CD4-positive, alpha-beta T cell treated with Interleukin-12 subunit alpha and Interleukin-12 subunit beta, for 1 hour (primary cell): ENCODE data around the gene SPOP.

Source experiments
- DNase-seq: peaks from one replicate; pipeline ENCODE4 v3.0.0-alpha.2; 2020

Gene SPOP

DNA sequence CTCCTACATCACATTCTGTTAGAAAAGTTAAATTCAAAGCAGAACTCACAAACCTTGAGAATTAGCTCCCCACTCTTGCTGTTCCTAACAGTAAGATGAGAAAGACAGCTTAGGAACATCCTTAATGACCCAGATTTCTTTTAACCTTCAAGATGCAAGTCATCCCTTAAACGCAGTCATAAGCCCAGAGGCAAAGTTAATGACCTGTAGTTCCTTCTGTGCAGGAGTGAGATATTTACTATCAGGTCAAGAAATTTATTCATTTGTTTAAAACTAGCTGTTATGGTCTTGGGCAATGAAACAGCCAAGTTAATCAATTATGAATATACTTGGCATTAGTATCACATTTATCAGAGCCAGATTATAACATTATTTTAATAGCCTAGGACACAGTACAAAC is 65.2 kb downstream of the SPOP start:
- DNase-seq, result no peak

DNA sequence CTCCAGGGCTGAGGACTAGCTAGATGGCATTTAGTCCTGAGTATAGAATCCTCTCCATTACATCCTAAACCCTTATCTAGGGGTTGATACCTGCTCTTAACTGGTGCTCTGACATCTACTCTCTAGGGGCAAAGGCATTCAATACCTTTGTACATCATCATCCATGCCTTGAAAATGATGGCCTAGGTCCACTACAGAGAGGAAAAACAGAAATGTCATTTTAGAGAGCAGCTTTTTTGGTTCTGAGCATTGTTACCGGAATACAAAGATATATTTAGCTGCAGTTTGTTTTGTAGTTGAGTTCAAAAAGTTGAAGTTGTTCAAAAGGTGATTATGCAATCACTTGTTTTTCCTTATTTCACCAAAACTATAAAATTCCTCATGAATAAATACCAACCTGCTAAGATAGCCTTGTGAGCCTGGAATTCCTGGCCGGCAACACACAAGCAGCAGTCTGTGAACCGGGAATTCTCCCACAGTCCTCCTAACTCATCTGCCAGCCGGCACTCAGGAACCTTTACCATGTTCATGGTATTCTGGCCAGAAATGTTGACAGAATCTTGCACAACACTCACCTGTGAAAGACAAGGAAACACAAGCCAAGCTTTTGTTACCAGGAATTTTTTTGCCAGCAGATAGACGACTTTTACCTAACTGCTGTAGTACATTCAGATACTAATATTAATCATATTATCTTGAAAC is 66.9 kb downstream of the SPOP start:
- no peak for DNase-seq

DNA sequence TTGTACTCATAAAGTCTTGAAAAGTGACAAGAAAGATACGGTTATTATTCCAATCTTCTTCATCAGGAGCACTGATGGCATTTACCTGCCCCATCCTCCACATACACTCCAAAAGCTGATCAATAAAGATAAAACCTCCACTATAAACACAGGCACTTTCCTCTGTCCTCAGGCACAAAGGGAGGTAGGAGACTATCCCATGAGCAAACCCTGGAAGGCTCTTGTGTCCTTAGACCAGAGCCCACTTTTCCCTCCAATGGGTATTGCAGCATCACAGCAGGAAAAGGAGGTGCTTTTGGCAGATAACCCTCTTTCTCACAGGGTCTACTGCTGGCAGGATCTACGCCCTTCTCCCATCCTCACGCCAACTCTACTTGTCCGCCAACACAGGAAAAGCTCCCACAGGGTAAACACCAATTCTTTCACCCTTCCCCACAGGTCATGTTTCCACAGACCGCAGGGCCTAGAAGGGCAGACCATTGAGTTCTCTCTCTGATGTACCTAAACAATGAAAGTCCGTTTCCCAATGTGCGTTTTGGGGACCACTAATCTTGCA is 73.5 kb downstream of the SPOP start:
- DNase-seq, result no peak

- no peak for DNase-seq
Observed at GRCh38 chr17:49603720-49604119, 74.2 kb downstream of the SPOP start.

- no peak for DNase-seq
Observed at GRCh38 chr17:49603238-49603637, 74.7 kb downstream of the SPOP start.

DNA sequence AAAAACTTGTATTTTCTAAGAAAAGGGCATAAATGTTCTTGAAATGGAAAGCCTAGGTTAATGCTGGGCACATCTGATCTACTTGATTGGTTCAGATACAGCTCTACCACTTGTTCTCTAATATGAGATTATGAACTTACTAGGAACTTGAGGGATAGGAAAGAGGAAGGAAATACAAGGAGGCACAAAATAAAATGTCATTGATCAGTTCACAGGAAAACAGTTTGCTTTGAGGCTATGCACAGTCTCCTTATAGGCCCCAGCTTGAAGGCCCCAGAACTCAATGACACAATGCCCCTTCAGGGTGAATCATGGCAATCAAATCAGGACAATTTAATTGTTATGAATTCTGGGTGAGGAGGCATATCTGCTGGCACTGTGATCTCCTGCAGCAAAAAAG is 75.1 kb downstream of the SPOP start:
- DNase-seq, result no peak

DNA sequence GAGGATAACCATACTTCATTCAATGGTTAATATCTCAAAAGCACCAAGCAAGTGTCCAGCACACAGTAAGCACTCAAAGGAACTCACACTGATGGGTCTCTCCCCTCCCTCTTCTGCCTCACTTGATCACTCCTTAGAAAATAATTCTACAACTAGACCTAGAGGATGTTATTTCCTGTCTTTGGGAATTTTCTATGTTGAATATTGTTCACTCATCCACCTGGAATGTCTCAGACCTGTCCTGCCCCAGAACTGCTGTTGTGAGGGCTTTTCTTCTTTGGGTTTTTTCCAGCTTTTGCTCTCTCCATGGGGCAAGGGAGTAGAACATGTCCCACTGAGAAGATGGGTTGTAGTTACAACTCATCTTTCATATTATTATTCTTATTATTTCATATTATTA is 76.9 kb downstream of the SPOP start:
- no peak for DNase-seq

DNA sequence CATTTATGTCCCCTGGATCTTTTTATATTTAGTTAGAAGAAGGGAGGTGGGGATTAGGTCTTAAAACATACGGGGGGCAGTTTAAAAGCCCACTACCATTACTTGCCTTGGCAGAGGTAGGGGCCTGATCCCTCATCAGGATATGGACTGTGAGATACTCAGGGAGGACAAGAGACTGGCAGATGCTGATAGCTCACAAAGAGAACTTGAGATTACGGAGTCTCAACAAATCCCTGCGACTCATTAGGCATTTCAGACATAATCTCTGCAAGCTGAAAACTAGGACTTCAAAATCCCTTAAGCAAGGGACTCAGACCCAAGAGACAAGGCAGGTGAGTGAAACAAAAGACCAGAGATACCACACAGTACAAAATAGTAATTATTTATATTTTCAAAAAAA is 79.0 kb downstream of the SPOP start:
- DNase-seq, result no peak

DNA sequence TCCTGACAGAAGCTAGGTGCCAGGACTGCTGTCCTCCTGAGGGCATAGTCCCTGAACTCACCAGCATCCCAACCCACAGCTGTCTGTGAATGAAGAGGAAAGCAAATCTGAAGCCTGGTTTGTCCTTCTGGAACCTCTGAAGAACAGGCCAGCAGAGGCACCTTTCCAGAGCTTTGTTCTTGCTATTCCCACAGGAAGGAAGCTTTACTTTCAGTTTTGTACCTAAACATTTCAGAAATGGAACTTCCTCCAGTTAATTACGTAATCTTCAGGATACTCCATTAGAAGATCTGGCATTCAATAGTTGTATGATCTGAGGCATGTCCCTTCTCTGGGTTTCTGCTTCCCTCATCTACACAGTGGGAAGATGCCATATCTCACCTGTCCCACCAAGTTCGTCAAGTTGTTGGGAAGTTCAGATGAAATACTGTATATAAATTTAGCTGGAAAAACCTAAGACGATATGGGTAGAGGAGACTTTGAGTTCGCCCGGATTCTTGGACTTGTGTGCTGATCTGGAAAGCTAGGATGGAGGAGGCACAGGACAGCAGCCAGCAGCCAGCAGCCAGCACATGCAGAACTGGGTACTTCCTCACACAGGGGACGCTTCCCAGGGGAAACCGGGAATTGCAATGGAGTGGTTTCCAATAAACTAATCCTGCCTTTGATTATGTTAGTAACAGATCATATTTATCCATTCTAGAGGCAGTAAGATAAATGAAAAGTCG is 79.8 kb downstream of the SPOP start:
- DNase-seq, result no peak

DNA sequence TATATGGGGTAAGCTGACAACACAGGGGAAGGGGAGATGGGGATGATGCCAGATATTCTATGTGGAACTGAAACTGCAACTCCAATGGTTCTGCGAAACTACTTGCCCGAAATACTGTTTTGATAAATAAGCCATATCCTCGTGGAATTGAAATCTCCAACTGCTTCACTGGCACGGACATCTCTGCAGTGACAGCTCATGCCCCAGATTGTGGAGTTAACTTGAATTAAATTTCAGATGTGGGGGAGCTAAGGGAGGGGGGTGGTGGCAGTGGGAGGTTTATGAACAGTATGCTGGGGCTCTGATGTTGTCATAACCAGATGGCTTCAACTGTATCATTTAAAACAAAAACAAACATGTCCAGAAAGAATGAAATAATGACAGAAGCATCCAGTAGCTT is 80.5 kb downstream of the SPOP start:
- DNase-seq, result no peak

DNA sequence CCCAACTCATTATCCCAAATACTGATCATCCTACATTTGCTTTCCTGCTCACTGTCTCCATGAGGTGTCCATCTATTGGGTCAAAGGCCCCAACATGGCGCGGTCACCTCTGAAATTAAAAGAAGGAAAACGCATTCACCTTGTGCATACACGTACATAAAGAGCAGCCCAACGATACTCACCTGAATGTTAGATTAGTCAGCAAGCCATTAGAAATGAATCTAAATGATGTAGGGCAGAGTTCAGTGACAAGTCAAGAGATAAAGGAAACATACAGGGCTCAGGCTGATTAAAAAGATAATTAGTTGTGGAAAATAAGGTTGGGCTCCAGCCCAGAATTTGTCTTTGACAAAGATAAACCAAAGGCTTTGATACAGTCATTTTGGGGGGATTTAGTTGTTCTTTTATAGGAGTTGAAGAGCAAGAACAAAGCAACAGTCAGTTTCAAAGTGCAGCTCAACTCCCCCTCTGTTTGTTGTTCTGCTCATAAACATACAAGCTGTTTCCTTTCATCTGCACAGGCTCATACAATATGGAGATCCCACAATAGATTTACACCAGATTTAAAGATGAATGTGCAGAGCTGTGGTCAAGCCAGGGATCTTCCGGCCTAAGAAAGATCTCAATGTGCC is 81.2 kb downstream of the SPOP start:
- DNase-seq, result no peak

DNA sequence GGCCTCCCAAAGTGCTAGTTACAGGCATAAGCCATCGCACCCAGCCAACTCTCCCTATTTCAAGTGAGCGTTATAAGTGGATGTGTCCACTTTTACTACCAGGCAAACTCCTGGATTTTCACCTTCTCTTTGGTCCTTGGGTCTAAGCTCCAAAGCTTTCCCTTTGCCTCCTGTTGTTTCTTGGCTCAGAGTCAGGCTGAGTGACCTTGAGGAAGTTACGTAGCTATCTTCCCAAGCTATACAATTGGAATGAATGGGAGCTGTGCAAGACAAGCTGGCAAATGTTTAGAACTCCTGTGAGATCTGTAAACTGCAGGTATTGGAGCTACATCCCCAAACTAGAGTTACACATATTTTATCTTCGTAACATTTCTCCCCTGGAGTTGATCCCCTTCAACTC is 81.9 kb downstream of the SPOP start:
- DNase-seq, result no peak

- DNase-seq, result no peak
Observed at GRCh38 chr17:49595328-49595727, 82.6 kb downstream of the SPOP start.

- no peak for DNase-seq
Observed at GRCh38 chr17:49592263-49592662, 85.6 kb downstream of the SPOP start.

- DNase-seq, result no peak
Observed at GRCh38 chr17:49590874-49591273, 87.0 kb downstream of the SPOP start.

DNA sequence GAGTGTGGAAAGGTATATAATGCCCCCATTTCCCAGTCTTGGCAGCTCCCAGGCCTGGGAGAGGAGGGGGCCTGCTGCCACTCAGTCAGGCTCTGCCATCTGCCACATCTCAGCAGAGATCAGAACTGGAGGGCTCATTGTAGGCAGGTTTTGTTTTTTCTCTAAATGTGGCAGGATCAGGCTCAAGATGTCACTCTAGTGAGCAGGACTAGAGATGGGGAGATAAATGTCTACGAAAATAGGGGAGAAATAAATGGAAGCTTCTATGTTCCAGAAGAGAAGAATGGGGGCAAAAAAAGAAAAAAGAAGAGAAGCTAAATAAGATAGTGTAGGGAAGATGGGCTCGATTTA is 88.3 kb downstream of the SPOP start:
- no peak for DNase-seq

DNA sequence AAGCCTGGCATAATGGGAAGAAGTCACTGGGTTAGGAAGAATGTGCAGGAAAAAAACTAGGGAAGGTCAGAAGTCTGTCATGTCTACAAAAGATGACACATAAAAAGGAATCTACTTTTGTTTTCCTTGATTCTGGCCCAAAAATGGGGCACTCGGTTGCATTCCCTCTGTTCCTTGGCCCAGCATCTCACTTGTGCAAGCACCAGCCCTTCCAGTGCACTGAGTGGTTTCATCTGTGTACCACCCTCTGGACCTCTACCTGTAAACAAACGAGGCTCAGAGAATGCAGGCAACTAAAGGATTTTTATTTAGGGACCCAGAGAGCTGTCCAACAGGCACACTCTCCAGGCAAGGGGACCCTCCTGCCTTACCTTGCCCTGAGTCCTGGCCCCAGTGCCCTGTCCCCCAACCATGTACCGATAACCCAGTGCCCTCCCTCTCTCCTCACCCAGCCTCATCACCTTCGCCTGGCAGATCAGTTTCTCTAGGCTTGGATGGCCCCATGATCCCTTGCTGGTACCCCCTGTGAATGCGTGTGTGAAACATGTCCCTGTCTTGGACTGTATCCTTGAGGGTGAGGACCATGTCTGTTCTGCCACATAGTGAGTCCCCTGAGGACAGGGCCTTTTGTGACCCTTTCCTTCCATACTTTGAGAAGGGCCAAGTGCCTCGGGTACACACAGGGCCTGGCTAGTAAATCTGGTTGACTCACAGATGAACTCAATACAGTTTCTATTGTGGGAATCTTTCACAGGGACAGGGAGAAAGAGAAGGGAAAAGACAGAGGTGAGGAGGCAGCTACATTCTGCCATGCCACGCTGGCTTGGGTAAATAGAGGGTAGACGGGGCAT is 88.9 kb downstream of the SPOP start:
- DNase-seq, result no peak

- no peak for DNase-seq
Observed at GRCh38 chr17:49588312-49588711, 89.6 kb downstream of the SPOP start.

- no peak for DNase-seq
Observed at GRCh38 chr17:49587366-49588073, 90.4 kb downstream of the SPOP start.

DNA sequence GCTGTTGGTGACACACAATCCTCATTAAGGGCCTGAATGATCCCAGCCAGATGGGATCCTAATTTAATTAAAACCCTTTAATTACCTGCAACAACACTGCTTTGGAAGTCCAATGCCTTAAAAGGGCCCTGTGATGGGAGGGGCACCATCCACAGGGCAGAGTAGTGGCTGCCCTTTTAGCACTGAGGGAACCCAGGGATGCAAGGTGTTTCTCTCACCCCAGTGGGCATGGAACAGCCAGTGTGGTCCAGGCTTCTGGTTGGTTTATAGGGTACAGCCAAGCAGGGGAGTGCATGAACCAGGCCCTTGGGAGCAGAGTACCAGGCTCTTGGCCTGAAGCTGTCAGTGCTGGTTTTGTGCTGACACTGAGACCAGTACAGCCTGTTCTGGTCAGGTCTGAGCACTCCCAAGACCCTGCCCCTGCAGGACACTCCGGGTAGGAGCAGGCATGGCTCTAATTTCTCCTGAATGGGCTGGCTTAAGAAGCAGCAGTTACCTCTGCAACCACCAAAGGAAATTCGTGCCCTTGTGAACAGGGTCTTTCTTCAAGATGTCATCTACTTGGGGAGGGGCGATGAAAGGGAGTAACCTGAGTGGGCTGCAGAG is 92.4 kb downstream of the SPOP start:
- no peak for DNase-seq

DNA sequence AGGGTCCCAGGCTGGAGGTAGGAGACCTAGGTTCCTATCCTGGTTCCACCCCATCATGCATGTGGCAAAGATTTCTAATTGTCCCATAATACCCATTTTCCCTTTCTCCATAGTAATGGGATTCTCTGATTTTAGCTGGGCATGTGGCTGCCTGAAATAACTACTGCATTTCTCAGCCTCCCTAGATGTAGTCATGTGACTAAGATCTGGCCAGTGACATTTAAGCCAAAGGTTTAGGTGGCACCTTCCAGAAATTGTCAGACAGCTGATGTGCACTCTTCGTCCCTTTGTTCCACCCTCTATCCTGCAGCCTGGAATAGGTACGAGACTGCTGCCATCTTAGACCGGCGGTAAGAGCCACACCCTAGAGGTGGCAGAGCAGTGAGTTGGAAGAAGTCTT is 94.0 kb downstream of the SPOP start:
- no peak for DNase-seq

DNA sequence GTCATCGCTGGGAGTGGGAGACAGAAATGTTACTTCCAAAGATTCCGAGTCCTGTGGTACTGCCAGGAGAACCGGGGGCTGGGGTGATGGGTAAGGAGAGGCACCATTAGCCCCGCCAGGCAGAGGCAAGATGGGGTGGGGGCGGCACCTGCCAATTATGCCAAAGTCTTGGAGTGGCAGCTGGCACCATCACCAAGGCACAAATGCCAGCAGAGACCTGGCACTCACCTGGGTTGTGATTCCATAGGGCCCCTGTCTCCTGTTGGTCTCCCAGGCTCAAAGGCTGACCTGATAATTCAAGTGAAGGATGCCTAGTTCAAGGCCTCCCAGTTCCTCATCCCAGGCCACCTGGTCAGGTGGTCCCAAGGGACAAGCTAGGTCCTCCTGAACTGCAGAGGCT is 94.7 kb downstream of the SPOP start:
- DNase-seq, result no peak
